HG03135 (cell line): ENCODE measurements around the gene PKP3.

Experiments used
- ATAC-seq: cut with Tn5 transposase; IDR thresholded peaks from one replicate; pipeline ENCODE4 v1.9.1; 2021; ENCODE audit warnings: mild to moderate bottlenecking, moderate library complexity; ENCODE audit not compliant: unreplicated experiment

PKP3 gene

GRCh38 chr11:442611-443081 lies 48.6 kb downstream of the PKP3 start:
- no peak for ATAC-seq

GRCh38 chr11:443542-444199 lies 49.7 kb downstream of the PKP3 start:
- ATAC-seq: no peak

- ATAC-seq: no peak
Measured at GRCh38 chr11:444396-445144, 50.6 kb downstream of the PKP3 start.

- ATAC-seq: no peak
Measured at GRCh38 chr11:445765-446588, 52.0 kb downstream of the PKP3 start.

- ATAC-seq: no peak
Measured at GRCh38 chr11:446891-447290, 52.9 kb downstream of the PKP3 start.

GRCh38 chr11:447923-448731 lies 54.1 kb downstream of the PKP3 start:
- peak; percentile 54 for ATAC-seq

- ATAC-seq: peak; percentile 66
Measured at GRCh38 chr11:449889-450808, 56.1 kb downstream of the PKP3 start, which contains the start of gene PTDSS2. Gene PTDSS2 (plus strand): TSS chr11:450279. CDS start chr11:450456, 177 bp downstream.

- ATAC-seq: no peak
Measured at GRCh38 chr11:450809-451451, 56.9 kb downstream of the PKP3 start.

- ATAC-seq: no peak
Measured at GRCh38 chr11:451738-452137, 57.7 kb downstream of the PKP3 start.

GRCh38 chr11:452203-452744 lies 58.3 kb downstream of the PKP3 start:
- no peak for ATAC-seq

- no peak for ATAC-seq
Measured at GRCh38 chr11:452916-453527, 59.0 kb downstream of the PKP3 start.

GRCh38 chr11:453564-453963 lies 59.6 kb downstream of the PKP3 start:
- no peak for ATAC-seq

GRCh38 chr11:454043-454442 lies 60.0 kb downstream of the PKP3 start:
- ATAC-seq: no peak
